ENCODE data around the gene SLC35B2.
A peak's percentile ranks its signal among the peaks of the same experiment; 100 is the strongest.

SLC35B2 gene

DNA sequence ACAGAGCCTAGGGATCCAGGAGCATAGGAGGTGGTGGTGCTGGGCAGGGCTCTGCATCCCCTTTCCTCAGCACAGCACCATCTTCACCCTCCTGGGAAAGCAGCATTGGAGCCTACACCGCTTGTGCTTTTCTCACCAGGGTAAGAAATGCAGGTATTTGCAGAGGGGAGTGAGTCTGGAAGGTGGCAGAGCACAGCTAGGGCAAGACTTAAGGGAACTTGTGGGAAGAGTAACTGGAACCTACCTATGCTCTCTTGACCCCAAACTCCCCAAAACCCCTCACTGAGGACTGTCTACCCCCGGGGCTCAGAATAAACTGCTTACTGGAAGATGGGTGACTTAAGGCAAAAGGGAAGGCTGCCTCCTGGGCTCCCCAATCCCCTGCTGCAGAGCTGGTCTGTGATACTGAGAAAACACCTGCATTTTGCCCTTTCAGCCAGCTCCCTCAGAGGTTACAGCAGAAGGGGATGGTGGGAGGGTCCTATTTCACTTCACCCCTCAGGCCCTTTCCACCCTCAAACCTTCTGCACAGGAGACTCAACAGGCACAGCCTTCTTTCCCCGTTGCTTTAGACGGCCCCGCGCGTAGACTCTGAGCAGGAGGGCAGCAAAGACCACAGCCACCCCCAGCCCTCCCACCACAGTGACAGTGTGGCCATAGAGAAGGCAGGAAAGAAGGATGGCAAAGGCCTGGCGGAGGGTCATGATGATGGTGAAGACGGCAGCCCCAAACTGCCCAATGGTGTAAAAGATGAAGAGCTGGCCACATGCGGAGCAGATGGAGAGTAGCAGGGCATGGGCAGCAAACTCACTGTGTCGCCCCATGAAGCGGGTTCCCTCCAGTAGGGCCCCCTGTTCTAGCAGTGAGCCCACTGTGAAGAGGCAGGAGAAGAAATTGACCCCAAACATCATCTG, 2.9 kb downstream of the SLC35B2 start:
- no peak for DNase-seq (ENCODE audit: low read depth in 4 of 4, low spot score in 1 of 4)

DNA sequence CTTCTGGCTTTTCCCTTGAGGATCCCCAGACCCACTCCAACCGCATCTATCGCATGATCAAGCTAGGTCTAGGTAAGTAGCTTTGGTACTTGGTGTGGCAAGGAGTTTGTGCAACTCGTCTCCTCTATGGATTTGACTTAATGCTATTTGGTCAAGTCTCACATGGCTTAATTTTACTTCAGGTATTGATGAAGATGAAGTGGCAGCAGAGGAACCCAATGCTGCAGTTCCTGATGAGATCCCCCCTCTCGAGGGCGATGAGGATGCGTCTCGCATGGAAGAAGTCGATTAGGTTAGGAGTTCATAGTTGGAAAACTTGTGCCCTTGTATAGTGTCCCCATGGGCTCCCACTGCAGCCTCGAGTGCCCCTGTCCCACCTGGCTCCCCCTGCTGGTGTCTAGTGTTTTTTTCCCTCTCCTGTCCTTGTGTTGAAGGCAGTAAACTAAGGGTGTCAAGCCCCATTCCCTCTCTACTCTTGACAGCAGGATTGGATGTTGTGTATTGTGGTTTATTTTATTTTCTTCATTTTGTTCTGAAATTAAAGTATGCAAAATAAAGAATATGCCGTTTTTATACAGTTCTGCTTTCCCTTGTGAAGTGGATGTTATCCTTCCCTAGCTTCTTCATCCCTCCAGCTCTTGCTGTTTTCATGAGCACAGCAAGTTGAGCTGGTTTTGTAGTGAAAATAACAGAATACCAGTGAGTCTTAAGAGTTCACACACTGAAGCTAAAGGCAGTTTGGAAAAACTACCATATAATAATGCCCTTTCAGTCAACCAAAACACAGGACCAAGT, 3.8 kb downstream of the SLC35B2 start:
- peak in 1 of 4 experiments; percentile 56 for DNase-seq (ENCODE audit: low read depth in 4 of 4, low spot score in 1 of 4)

DNA sequence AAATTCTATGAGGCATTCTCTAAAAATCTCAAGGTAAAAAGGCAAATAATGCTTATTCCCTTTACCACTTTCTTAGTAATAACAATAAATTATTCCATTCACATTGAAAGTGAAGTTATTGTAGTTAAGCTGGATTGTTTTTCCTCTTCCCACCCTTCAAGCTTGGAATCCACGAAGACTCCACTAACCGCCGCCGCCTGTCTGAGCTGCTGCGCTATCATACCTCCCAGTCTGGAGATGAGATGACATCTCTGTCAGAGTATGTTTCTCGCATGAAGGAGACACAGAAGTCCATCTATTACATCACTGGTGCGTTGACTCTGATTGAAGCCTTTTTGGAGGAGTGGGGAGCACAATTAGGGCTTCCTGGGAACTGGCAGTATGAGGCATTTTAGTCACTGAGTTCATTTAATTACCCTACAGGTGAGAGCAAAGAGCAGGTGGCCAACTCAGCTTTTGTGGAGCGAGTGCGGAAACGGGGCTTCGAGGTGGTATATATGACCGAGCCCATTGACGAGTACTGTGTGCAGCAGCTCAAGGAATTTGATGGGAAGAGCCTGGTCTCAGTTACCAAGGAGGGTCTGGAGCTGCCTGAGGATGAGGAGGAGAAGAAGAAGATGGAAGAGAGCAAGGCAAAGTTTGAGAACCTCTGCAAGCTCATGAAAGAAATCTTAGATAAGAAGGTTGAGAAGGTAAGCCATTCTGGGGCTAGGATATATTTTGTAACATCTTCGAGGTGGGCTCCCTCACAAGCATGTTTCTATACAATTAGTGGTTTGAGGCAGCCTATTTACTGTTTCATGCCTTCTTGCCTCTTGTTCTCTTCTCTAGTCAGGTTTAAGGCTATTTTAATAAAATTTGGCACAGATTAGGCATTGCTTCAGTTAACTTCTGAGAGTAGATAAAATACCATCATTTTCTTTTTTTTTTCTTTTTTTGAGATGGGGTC, 5.5 kb downstream of the SLC35B2 start:
- DNase-seq (ENCODE audit: low read depth in 4 of 4, low spot score in 1 of 4), result no peak

DNA sequence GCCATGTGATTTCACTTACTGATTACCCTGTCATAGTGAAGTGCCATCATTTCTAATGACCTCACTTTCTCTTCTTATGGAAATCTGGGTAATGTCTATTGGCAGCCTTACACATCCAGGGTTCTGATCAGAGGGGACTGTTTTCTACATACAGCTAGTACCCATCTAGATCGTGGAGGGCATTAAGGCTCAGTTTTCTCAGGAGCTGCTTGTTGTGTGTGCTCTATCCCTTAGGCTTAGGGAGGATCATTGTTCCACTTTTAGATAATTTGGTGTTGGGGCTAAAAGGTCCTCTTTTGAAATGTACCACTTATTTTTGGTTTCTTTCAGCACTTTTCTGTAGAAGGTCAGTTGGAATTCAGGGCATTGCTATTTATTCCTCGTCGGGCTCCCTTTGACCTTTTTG, 6.6 kb downstream of the SLC35B2 start:
- DNase-seq (ENCODE audit: low read depth in 4 of 4, low spot score in 1 of 4), result no peak

DNA sequence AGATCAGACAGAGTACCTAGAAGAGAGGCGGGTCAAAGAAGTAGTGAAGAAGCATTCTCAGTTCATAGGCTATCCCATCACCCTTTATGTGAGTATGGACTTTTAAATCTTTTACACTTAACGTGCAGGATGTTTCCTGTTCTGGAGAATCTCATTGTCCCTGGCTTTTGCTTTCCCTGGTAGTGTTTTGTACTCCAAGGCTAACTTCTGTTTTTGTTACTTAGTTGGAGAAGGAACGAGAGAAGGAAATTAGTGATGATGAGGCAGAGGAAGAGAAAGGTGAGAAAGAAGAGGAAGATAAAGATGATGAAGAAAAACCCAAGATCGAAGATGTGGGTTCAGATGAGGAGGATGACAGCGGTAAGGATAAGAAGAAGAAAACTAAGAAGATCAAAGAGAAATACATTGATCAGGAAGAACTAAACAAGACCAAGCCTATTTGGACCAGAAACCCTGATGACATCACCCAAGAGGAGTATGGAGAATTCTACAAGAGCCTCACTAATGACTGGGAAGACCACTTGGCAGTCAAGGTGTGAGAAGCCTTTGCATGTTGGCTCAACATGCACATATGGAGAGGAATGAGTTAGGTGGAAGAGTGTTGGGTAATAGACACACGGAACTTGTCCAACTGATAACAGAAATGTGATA, 7.1 kb downstream of the SLC35B2 start:
- DNase-seq (ENCODE audit: low read depth in 4 of 4, low spot score in 1 of 4), result no peak

DNA sequence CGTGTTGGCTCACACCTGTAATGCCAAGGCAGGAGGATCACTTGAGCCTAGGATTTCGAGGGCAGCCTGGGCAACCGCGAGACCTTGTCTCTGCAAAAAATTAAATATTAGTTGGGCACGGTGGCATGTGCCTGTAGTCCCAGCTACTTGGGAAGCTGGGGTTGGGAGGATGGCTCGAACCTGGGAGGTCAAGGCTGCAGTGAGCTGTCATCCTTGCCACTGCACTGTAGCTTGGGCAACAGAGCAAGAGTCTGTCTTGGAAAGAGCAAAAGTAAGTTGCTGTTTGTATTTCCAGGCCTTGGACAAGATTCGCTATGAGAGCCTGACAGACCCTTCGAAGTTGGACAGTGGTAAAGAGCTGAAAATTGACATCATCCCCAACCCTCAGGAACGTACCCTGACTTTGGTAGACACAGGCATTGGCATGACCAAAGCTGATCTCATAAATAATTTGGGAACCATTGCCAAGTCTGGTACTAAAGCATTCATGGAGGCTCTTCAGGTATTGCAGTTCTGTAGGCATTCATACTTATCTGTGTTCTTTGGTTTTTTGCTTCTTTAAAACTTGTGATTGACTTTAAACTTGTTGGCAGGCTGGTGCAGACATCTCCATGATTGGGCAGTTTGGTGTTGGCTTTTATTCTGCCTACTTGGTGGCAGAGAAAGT, 8.1 kb downstream of the SLC35B2 start:
- DNase-seq (ENCODE audit: low read depth in 4 of 4, low spot score in 1 of 4), result no peak

DNA sequence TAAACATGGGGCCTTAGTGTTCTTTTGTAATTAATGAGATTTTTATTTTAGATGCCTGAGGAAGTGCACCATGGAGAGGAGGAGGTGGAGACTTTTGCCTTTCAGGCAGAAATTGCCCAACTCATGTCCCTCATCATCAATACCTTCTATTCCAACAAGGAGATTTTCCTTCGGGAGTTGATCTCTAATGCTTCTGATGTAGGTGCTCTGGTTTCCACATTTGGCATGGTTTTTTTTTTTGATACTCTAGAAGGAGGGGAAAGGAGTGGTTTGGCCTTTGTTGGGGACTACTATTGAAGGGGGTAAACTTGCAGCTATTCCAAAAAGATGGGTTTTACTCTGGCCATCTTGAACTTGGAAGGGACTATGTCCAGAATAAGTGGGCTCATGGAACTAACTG, 8.7 kb downstream of the SLC35B2 start:
- DNase-seq (ENCODE audit: low read depth in 4 of 4, low spot score in 1 of 4), result no peak

DNA sequence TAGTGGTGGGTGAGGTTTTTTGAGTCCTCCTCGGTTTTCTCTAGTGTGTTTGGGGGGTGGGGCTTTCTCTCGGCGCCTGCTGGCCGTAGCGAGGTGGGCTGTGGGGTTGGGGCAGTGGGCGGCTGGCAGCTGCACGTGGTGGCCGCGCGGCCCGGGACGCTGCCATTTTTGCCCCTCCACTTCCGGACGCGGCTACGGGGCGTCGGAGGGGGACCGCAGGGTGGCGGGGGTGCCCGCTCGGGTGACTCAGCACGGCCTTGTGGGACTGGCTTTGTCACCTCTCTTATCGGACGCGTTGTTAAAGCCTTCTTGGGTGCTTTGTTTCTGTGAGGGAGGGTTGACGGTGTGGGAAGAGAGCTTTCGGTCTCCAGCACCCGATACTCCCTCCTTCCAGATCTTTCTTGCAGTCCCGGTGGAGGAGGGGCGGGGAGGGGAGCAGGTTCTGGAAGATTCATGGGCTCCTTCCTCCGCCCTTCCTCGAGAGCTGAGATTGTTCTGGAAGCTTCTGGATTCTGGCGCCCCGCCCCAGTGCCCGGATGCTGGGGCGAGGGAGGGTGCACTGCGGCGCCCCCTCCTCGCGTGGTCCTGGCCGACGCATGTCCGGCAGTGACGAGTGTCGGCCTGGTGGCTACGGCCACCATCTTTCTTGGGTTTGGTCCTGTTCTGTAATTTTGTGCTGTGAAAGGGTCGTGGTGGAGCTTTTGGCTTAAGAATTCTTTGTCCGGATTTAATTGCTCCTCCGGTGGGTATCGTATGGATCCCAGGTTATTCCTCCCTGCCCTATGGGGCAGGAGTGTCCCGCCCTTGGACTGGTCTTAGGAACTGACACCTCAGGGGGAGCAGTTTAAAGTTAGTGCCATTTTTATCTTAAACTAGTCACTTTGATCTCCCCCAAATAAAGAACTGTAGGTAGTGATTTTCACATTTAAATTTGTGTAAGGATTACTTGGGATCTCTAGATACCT, 9.7 kb downstream of the SLC35B2 start:
- peak; percentile 68 to 79 (median 76) for DNase-seq (ENCODE audit: low read depth in 4 of 4, low spot score in 1 of 4)

DNA sequence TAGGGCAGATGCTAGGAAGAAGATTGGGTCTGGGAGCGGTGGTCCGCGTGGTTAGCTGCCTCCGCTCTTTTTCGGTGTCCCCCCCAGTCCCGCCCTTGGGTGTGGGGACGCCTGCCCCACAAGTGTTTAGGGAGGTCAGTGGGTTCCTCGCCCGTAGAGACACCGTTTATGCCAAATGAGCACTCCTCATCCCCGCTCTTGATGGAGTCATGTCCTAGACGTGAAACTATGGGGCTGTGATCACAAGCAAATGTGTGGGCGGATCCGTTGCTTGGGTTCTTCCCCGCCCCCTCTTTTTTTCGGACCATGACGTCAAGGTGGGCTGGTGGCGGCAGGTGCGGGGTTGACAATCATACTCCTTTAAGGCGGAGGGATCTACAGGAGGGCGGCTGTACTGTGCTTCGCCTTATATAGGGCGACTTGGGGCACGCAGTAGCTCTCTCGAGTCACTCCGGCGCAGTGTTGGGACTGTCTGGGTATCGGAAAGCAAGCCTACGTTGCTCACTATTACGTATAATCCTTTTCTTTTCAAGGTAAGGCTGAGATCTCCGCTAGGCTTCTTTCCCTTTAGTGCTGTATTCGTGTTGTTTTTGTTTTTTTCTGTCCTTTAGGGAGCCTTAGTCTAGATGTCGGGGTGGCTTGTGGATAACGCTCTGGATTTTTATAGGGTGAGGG, 10.5 kb downstream of the SLC35B2 start, which contains the start of gene HSP90AB1:
Gene HSP90AB1, plus strand, starts transcription at position 439 of the 675 bp plus-strand sequence. CDS start 1,529 bp downstream, outside the sequence.
- DNase-seq (ENCODE audit: low read depth in 4 of 4, low spot score in 1 of 4), result peak; percentile 85 to 95 (median 90)

DNA sequence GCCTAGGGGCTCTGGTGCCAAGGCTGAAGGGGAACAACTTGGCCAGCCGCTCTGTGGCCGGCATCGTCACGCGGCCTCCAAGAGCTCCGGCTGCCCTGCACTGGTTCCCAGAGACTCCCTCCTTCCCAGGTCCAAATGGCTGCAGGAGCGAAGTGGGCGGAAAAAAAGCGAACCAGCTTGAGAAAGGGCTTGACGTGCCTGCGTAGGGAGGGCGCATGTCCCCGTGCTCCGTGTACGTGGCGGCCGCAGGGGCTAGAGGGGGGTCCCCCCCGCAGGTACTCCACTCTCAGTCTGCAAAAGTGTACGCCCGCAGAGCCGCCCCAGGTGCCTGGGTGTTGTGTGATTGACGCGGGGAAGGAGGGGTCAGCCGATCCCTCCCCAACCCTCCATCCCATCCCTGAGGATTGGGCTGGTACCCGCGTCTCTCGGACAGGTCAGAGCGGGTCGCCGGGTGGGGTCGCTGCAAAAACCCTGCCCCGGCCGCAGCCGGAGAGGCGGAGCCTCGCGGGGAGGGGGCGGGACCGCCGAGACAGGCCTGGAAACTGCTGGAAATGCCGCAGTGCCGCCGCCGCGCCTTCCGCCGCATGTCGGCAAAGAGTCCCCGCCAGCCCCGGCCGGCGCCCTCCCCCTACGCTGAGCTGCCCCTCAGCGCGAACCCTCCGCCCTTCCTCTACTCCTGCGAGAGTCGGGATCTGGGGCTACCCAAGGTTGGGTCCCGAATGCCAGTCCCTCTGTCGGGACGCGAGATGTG, 11.2 kb downstream of the SLC35B2 start:
- DNase-seq (ENCODE audit: low read depth in 4 of 4, low spot score in 1 of 4), result peak; percentile 73 to 85 (median 80)

DNA sequence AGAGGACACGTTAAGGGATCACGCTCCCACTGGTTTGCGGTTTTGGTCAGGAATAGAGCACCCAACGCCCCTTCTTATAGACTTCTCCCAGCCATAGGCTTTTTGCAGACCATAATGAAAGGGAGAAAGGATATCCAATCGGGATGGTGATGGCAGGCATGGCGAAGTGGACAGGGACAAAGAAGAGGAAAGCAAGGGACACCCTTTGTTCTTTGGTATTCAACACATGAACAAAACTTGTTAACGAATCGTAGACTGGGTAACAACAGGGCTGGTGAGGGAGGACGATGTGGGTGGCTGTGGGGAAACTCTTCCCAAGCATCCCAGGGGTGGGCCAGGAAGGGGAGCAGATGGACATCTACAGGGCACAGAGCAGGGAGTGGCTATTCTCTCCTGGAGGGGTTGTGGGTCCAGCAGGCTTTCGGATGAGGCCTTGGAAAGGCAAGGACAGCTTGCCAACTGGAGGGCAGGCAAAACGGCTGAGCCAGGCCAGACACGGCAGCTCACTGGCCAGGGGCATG, 11.9 kb downstream of the SLC35B2 start:
- no peak for DNase-seq (ENCODE audit: low read depth in 4 of 4, low spot score in 1 of 4)

DNA sequence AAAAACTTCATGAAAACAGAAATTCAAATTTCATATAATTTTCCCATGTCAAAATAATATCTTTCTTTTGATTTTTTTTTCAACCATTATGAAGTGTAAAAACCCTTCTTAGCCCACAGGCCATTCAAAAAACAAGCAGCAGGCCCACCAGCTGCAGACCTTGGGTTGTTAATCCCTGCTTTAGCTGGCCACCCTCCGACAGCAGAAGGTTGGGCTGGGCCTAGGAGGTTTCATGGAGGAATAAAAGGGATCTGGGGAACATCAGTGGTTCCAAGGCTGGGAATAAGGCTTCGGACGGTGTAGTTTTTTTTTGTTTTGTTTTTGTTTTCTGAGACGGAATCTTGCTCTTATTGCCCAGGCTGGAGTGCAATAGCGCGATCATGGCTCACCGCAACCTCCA, 14.0 kb downstream of the SLC35B2 start:
- no peak for DNase-seq (ENCODE audit: low read depth in 4 of 4, low spot score in 1 of 4)

DNA sequence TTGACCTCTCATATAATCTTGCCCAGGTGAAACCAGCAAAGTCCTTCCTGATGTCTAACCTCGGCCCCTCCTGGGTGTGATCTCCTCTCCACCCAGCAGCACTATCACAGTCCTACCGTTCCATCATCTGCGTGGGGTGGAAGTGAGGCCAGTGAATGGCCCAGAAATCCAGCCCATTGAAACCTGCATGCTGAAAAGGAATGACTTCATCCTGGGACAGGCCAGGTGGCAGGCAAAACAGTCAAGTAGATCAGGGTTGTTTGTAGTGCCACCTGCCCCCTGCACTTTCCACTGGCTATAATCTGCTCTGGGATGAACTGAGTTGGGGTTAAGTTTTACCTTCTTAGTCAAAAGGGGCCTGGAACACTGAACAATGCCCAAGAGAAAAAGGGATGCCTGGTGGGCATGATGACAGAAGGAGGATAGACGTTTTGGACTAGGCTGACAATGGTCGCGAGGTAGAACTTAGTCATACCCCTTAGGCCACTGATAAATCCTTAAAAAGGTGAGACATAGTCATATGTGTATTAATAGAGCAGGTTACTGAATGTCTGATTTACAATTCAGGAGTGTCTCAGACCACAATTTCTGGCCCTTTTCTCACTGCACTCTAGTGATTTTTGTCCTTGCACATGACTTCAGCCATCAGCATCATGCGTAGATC, 18.5 kb downstream of the SLC35B2 start:
- DNase-seq (ENCODE audit: low read depth in 4 of 4, low spot score in 1 of 4), result no peak

DNA sequence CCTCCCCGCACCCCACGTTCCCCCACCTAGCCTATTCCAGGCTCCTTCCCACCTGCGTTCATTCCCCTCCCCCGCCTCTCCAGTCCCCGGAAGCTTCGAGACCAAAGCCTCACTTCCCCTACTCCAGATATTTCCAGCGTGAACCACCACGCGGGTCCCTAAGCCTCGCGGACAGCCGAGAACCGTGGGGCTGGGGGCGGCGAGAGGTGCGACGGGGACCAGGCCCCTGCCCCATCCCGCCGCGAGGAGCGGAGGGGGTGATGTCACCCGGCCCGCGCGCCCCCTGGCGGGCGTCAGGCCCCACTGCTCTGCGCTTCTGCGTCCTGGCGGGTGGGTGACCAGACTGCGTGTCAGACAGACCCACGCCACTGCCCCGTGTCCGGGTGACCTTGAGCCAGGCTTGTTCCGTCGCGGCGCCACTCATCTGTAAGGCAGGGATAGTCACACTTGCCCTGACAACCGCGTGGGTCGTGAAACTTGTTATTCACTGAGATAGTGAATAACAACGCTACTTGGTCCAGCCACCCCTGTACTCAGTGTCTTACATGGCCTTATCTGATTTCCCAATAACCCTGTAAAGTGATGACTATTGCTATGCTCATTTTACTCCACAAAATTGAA, 19.4 kb downstream of the SLC35B2 start:
- peak in 3 of 4 experiments; percentile 60 to 72 (median 67) for DNase-seq (ENCODE audit: low read depth in 4 of 4, low spot score in 1 of 4)

DNA sequence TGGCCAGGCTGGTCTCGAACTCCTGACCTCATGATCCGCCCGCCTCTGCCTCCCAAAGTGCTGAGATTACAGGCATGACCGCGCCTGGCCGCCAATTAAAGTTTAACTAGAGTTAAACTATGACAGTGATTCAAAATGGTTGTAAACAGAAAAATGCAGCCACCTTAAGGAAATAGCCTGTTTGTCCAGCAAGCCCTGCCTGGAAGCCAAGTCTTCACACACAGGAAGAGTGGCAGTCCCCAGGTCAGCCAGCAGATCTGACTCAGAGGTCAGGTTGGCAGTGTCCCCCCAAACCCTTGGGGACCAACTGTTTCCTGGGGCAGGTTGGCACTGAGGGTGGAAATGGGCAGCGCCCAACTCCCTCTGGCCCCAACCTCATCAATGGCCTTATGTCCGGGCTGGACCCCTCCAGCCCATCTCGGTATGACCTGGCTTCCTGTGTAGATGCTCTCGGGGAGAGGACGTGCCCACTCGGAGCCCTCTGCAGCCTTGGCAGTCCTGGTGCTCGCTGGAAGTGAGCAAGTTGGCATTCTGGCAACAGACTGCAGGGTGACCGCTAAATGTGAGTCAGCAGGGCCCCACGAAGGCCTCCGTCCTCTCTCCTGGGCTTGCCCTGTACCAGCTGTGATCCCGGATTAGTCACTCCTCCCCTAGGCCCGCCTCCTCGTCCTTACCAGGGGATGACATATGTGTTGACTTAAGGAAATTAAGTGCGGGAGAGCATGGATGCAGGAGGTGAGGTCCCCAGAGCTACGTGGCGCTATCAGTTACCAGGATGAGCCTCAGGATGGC, 20.1 kb downstream of the SLC35B2 start:
- peak in 1 of 4 experiments; percentile 67 for DNase-seq (ENCODE audit: low read depth in 4 of 4, low spot score in 1 of 4)

Measured in stimulated activated CD4-positive, alpha-beta T cell treated with anti-CD3 and anti-CD28 coated beads, Interleukin-1b, Interleukin-23, amount 100 ng/mL, for 24 hours (primary cell).